Liver (tissue), 9 donors: ENCODE results near the gene TIAM2. TPM values are rescaled to one million over a fixed set of nuclear protein-coding genes. Genes with fewer than 3 reads are reported as not detected.

Experiments used
- DNase-seq: peaks from one replicate; pipeline ENCODE4 v3.0.0-alpha.2; 2017; ENCODE audit warnings: low spot score
- H3K27ac ChIP-seq, 2 donors: one replicate each; pipeline ENCODE4 v1.7.0; 2013; ENCODE audit warnings: inconsistent platforms in 2 of 2, low read length in 2 of 2, control low read depth in 1 of 2, low read depth in 1 of 2, mild to moderate bottlenecking in 1 of 2
- H3K27me3 ChIP-seq, 4 donors: one replicate each; pipeline versions ENCODE4 v1.6.1 to v1.7.0; 2013; ENCODE audit warnings: low read length in 3 of 4, inconsistent platforms in 1 of 4, mild to moderate bottlenecking in 1 of 4, moderate library complexity in 1 of 4; ENCODE audit not compliant: control insufficient read depth in 4 of 4, insufficient read depth in 4 of 4
- H3K36me3 ChIP-seq, 4 donors: one replicate each; pipeline versions ENCODE4 v1.6.1 to v1.7.0; 2013; ENCODE audit warnings: low read length in 3 of 4, mild to moderate bottlenecking in 3 of 4, low read depth in 1 of 4, moderate library complexity in 1 of 4; ENCODE audit not compliant: control insufficient read depth in 4 of 4, insufficient read depth in 3 of 4
- H3K4me1 ChIP-seq, 4 donors: one replicate each; pipeline versions ENCODE4 v1.6.1 to v1.7.0; 2013; ENCODE audit warnings: low read length in 3 of 4, mild to moderate bottlenecking in 3 of 4, moderate library complexity in 1 of 4; ENCODE audit not compliant: control insufficient read depth in 4 of 4, insufficient read depth in 4 of 4
- H3K4me3 ChIP-seq, 3 donors: one replicate each; pipeline versions ENCODE4 v1.6.1 to v1.7.0; 2013; ENCODE audit warnings: low read length in 3 of 3, control low read depth in 1 of 3, low read depth in 1 of 3, mild to moderate bottlenecking in 1 of 3
- H3K9ac ChIP-seq, 2 donors: one replicate each; pipeline ENCODE4 v1.7.0; 2013; ENCODE audit warnings: low read length in 2 of 2, mild to moderate bottlenecking in 2 of 2, moderate library complexity in 2 of 2, control low read depth in 1 of 2, low read depth in 1 of 2
- H3K9me3 ChIP-seq, 4 donors: one replicate each; pipeline versions ENCODE4 v1.6.1 to v1.7.0; 2013; ENCODE audit warnings: low read length in 3 of 4; ENCODE audit not compliant: control insufficient read depth in 4 of 4
- ATF3 ChIP-seq: IDR thresholded peaks from 2 replicates; pipeline ENCODE4 v1.6.1; 2016; ENCODE audit warnings: antibody characterized with exemption
- CTCF ChIP-seq: fragments of 150-350 bp; IDR thresholded peaks from 2 replicates; pipeline ENCODE4 v1.5.1; 2017; ENCODE audit warnings: improper control_type of control experiment, low read depth, low read length; ENCODE audit not compliant: missing input control
- EGR1 ChIP-seq, 2 donors: IDR thresholded peaks; 2 replicates each; pipeline ENCODE4 v1.6.1; 2016 to 2018; ENCODE audit warnings: antibody characterized with exemption in 2 of 2, low read depth in 2 of 2
- FOXA1 ChIP-seq: IDR thresholded peaks from 2 replicates; pipeline ENCODE4 v1.6.1; 2016; ENCODE audit warnings: antibody characterized with exemption
- FOXA2 ChIP-seq: IDR thresholded peaks from 2 replicates; pipeline ENCODE4 v1.6.1; 2016; ENCODE audit warnings: antibody characterized with exemption
- GABPA ChIP-seq, 2 donors: IDR thresholded peaks in 1 of 2; conservative IDR thresholded peaks in 1 of 2; 2 replicates each; pipeline ENCODE4 v1.6.1; 2016; ENCODE audit warnings: antibody characterized with exemption in 2 of 2, mild to moderate bottlenecking in 1 of 2, moderate library complexity in 1 of 2
- HNF4A ChIP-seq, 2 donors: conservative IDR thresholded peaks; 2 replicates each; pipeline ENCODE4 v1.6.1; 2016; ENCODE audit warnings: antibody characterized with exemption in 2 of 2, mild to moderate bottlenecking in 2 of 2
- HNF4G ChIP-seq: IDR thresholded peaks from 2 replicates; pipeline ENCODE4 v1.6.1; 2016; ENCODE audit warnings: antibody characterized with exemption
- JUND ChIP-seq, 2 donors: IDR thresholded peaks; 2 replicates each; pipeline ENCODE4 v1.6.1; 2016; ENCODE audit warnings: antibody characterized with exemption in 2 of 2
- MAX ChIP-seq: IDR thresholded peaks from 2 replicates; pipeline ENCODE4 v1.6.1; 2016; ENCODE audit warnings: antibody characterized with exemption
- NR2F2 ChIP-seq: IDR thresholded peaks from 2 replicates; pipeline ENCODE4 v1.6.1; 2016; ENCODE audit warnings: antibody characterized with exemption
- RAD21 ChIP-seq, 2 donors: IDR thresholded peaks; 2 replicates each; pipeline ENCODE4 v1.6.1; 2016; ENCODE audit warnings: antibody characterized with exemption in 2 of 2, mild to moderate bottlenecking in 2 of 2
- REST ChIP-seq: IDR thresholded peaks from 2 replicates; pipeline ENCODE4 v1.6.1; 2016; ENCODE audit warnings: antibody characterized with exemption, mild to moderate bottlenecking
- RXRA ChIP-seq, 2 donors: IDR thresholded peaks; 2 replicates each; pipeline ENCODE4 v1.6.1; 2017 to 2018; ENCODE audit warnings: antibody characterized with exemption in 2 of 2, mild to moderate bottlenecking in 1 of 2
- SP1 ChIP-seq: IDR thresholded peaks from 2 replicates; pipeline ENCODE4 v1.6.1; 2018; ENCODE audit warnings: antibody characterized with exemption, mild to moderate bottlenecking
- TAF1 ChIP-seq: conservative IDR thresholded peaks from 2 replicates; pipeline ENCODE4 v1.6.1; 2016; ENCODE audit warnings: antibody characterized with exemption, mild to moderate bottlenecking
- YY1 ChIP-seq: IDR thresholded peaks from 2 replicates; pipeline ENCODE4 v1.6.1; 2016; ENCODE audit warnings: antibody characterized with exemption, mild to moderate bottlenecking
- ZBTB33 ChIP-seq: IDR thresholded peaks from 2 replicates; pipeline ENCODE4 v1.6.1; 2016; ENCODE audit warnings: antibody characterized with exemption
- WGBS: extraction: QIAGEN DNeasy Blood & Tissue Kit; methylation state at CpG from one replicate; pipeline ENCODE4 v1.1.7; 2013; 5-methylcytosine and 5-hydroxymethylcytosine counted together
- polyA plus RNA-seq, 2 donors: library from polyadenylated mRNA; stranded (reverse) in 1 of 2; unstranded in 1 of 2; fragments of 200-250 nt in 1 of 2; fragments of >200 nt in 1 of 2; fragmentation: Nextera tagmentation in 1 of 2; extraction: Ambion mirVana in 1 of 2; gene quantifications; one replicate each; pipeline versions ENCODE4 v1.2.1 to v1.2.3, GENCODE V29; 2013 to 2015
- total RNA-seq, 2 donors: library from RNA; depleted of rRNA; stranded (reverse); fragments of >200 nt; gene quantifications; one replicate each; pipeline ENCODE4 v1.2.3, GENCODE V29; 2014
- donor health status: healthy.
- donor health status: healthy.
- donor health status: healthy.
- donor health status: healthy.
- donor health status: healthy.

TIAM2 gene
- total and polyA plus RNA-seq, 4 donors, result 0.62 to 3.7 (median 2.4) TPM

- no peaks in the 10 kb centered on the region for H3K36me3 ChIP-seq
- 89% methylated on average over 1 of the region's 1 CpG for WGBS
- DNase-seq, result no peak
- no peaks in the 10 kb centered on the region for H3K27me3 ChIP-seq
- H3K4me3 ChIP-seq, result no peak overlapping the region
- no peak for TF ChIP-seq FOXA2
- no peak for TF ChIP-seq TAF1
- no peak for TF ChIP-seq GABPA (IDR thresholded peaks at IDR 0.05 in 1 of 2, conservative IDR thresholded peaks at IDR 0.05 in 1 of 2)
- TF ChIP-seq NR2F2, result no peak
- no peak for TF ChIP-seq SP1
- TF ChIP-seq CTCF, result no peak
- TF ChIP-seq EGR1 (IDR thresholded peaks at IDR 0.05; ENCODE audit: low read depth in 2 of 2), result no peak
- TF ChIP-seq RXRA (IDR thresholded peaks at IDR 0.05), result no peak
- no peak for TF ChIP-seq JUND (IDR thresholded peaks at IDR 0.05)
- TF ChIP-seq REST, result no peak
- TF ChIP-seq ZBTB33, result no peak
- no peak for TF ChIP-seq MAX
- no peak for TF ChIP-seq ATF3
- no peak for TF ChIP-seq FOXA1
- no peak for TF ChIP-seq HNF4G
- TF ChIP-seq HNF4A (conservative IDR thresholded peaks at IDR 0.05), result no peak
- TF ChIP-seq RAD21 (IDR thresholded peaks at IDR 0.05), result no peak
- TF ChIP-seq YY1, result no peak
- H3K27ac ChIP-seq, result no peak overlapping the region
- H3K4me1 ChIP-seq, result peaks cover 0 to 2% (median 0%) of the 10 kb centered on the region in 4 donors
- no peak overlapping the region for H3K9ac ChIP-seq
- no peaks in the 10 kb centered on the region for H3K9me3 ChIP-seq
Measured at GRCh38 chr6:155014137-155014536, 19.0 kb downstream of the TIAM2 start.
